ENCODE data around the gene QSER1. TPM values are rescaled to one million over a fixed set of nuclear protein-coding genes. Genes with fewer than 3 reads are reported as not detected.

The QSER1 gene
- total RNA-seq, 1 donor from 2014 or later = 48.4 TPM

DNA sequence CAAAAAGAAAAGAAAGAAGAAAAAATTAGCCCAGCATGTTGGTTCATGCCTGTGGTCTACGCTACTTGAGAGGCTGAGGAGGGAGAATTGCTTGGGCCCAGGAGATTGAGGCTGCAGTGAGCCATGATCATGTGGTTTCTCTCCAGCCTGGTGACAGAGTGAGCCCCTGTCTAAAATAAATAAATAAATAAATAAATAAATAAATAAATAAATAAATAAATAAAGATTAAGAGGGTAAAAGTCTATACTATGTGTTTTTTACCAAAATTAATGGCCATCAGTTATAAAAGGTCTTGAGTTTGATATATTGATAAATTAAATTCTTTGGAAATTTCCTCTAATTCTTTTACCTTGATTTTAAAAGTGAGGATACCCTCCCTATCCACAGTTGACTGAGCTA, 97.9 kb downstream of the QSER1 start:
- Mint-ChIP-seq H3K36me3 (ENCODE audit: insufficient read depth) (no peaks in the 10 kb centered on the region), H3K27me3 (no peaks in the 10 kb centered on the region), H3K4me1 (ENCODE audit: low read depth) (no peaks in the 10 kb centered on the region), H3K4me3 (ENCODE audit: low read depth) (no peak overlapping the region), H3K27ac (no peak overlapping the region), H3K9me3 (ENCODE audit: low read depth) (peaks cover 24% of the 10 kb centered on the region)
- TF ChIP-seq, protein P1, sequence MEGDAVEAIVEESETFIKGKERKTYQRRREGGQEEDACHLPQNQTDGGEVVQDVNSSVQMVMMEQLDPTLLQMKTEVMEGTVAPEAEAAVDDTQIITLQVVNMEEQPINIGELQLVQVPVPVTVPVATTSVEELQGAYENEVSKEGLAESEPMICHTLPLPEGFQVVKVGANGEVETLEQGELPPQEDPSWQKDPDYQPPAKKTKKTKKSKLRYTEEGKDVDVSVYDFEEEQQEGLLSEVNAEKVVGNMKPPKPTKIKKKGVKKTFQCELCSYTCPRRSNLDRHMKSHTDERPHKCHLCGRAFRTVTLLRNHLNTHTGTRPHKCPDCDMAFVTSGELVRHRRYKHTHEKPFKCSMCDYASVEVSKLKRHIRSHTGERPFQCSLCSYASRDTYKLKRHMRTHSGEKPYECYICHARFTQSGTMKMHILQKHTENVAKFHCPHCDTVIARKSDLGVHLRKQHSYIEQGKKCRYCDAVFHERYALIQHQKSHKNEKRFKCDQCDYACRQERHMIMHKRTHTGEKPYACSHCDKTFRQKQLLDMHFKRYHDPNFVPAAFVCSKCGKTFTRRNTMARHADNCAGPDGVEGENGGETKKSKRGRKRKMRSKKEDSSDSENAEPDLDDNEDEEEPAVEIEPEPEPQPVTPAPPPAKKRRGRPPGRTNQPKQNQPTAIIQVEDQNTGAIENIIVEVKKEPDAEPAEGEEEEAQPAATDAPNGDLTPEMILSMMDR (IDR thresholded peaks at IDR 0.05; ENCODE audit: unreplicated experiment) = no peak
- DNase-seq (ENCODE audit: low spot score, unreplicated experiment) = no peak

DNA sequence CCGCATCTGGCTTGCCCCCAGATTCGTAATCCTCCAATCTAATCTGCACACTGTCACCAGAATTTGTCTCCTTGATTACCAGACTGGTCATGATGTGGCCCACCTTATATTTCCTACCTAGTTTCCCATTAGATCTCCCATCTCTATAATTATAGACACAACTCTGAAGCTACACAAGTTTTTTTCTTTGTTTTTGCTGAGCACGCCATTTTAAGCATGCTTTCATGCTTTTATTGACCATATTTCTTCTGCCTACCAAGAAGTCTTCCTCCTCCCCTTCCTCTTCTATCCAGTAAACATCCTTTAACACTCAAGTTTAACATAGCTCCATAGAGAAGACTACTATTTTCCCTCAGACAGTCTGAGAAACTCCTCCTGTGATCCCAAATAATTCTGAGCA, 98.8 kb downstream of the QSER1 start:
- Mint-ChIP-seq H3K4me1 (ENCODE audit: low read depth) (no peaks in the 10 kb centered on the region), H3K9me3 (ENCODE audit: low read depth) (peaks cover 27% of the 10 kb centered on the region), H3K27ac (no peak overlapping the region), H3K36me3 (ENCODE audit: insufficient read depth) (no peaks in the 10 kb centered on the region), H3K27me3 (no peaks in the 10 kb centered on the region), H3K4me3 (ENCODE audit: low read depth) (no peak overlapping the region)
- TF ChIP-seq, protein P1 (IDR thresholded peaks at IDR 0.05; ENCODE audit: unreplicated experiment) = no peak
- DNase-seq (ENCODE audit: low spot score, unreplicated experiment) = no peak

DNA sequence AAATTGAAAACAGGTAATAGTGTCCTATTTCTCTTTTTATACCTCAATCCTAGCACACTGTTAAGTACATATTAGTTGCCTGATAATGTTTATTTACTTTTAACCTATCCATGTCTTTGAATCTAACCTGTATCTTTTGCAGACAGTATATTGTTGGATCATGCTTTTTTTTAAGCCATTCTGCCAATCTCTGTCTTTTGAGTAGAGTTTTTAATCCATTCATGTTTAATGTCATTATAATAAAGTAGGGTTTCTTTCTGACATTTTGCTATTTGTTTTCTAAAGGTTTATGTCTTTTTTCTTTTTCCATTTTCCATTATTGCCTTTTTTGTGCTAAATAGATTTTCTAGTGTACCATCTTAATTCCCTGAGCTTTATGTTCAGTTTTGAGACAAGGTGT, 99.3 kb downstream of the QSER1 start:
- H3K27ac Mint-ChIP-seq = no peak overlapping the region
- DNase-seq (ENCODE audit: low spot score, unreplicated experiment) = no peak
- H3K36me3 Mint-ChIP-seq (ENCODE audit: insufficient read depth) = no peaks in the 10 kb centered on the region
- H3K9me3 Mint-ChIP-seq (ENCODE audit: low read depth) = peaks cover 27% of the 10 kb centered on the region
- H3K4me3 Mint-ChIP-seq (ENCODE audit: low read depth) = no peak overlapping the region
- no peaks in the 10 kb centered on the region for H3K27me3 Mint-ChIP-seq
- TF ChIP-seq, protein P1 (IDR thresholded peaks at IDR 0.05; ENCODE audit: unreplicated experiment) = no peak
- no peaks in the 10 kb centered on the region for H3K4me1 Mint-ChIP-seq (ENCODE audit: low read depth)

DNA sequence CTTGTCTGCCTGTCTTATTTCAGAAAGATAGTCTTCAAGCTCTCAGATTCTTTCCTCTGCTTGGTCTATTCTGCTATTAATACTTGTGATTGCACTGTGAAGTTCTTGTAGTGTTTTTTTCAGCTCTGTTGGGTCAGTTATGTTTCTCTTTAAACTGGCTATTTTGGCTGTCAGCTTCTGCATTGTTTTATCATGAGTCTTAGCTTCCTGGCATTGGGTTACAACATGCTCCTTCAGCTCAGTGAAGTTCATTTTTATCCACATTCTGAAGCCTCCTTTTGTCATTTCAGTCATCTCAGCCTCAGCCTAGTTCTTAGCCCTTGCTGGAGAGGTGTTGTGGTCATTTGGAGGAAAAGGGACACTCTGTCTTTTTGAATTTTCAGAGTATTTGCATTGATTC, 107.6 kb downstream of the QSER1 start:
- peaks cover 2% of the 10 kb centered on the region for H3K36me3 Mint-ChIP-seq (ENCODE audit: insufficient read depth)
- no peak overlapping the region for H3K27ac Mint-ChIP-seq
- H3K4me1 Mint-ChIP-seq (ENCODE audit: low read depth) = peaks cover 15% of the 10 kb centered on the region
- peaks cover 5% of the 10 kb centered on the region for H3K27me3 Mint-ChIP-seq
- peaks cover 13% of the 10 kb centered on the region for H3K9me3 Mint-ChIP-seq (ENCODE audit: low read depth)
- TF ChIP-seq, protein P1 (IDR thresholded peaks at IDR 0.05; ENCODE audit: unreplicated experiment) = no peak
- no peak overlapping the region for H3K4me3 Mint-ChIP-seq (ENCODE audit: low read depth)
- no peak for DNase-seq (ENCODE audit: low spot score, unreplicated experiment)

DNA sequence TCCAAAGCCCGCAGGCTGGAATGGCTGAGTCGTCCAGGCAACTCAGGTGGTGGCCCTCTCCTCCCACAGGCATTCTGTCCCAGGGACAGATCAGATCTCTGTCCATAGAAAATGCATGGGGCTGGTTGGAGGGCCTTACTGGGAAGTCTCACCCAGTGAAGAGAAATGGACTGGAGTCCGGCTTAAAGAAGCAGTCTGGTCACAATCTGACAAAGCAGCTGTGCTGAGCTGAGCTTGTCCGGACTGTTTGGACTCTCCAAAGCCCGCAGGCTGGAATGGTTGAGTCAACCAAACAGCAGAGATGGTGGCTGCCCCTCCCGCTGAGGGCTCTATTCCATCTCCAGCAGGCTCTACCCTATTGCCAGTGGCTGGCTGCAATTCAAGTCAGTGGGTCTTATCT, 108.7 kb downstream of the QSER1 start:
- TF ChIP-seq, protein P1 (IDR thresholded peaks at IDR 0.05; ENCODE audit: unreplicated experiment) = no peak
- Mint-ChIP-seq H3K27me3 (peaks cover 5% of the 10 kb centered on the region), H3K4me3 (ENCODE audit: low read depth) (no peak overlapping the region), H3K4me1 (ENCODE audit: low read depth) (peaks cover 15% of the 10 kb centered on the region), H3K27ac (no peak overlapping the region), H3K36me3 (ENCODE audit: insufficient read depth) (peaks cover 2% of the 10 kb centered on the region), H3K9me3 (ENCODE audit: low read depth) (peaks cover 10% of the 10 kb centered on the region)
- no peak for DNase-seq (ENCODE audit: low spot score, unreplicated experiment)

Measured in progenitor cell of endocrine pancreas (in vitro differentiated cells).